NCI-H1694 treated with DMSO at 0.1 percent for 48 hours (cell line): Measurements from ENCODE around the gene CIBAR2.
"Not testable (repeated sequence)": the region's sequence is repeated elsewhere in the genome, so short reads cannot be mapped to it uniquely, and the experiment has no call there.

Experiments
- DNase-seq: peaks from one replicate; lab custom pipeline; 2025; lab: John Stamatoyannopoulos, UW

The CIBAR2 gene

GRCh38 chr16:85062845-85063244 is 49.4 kb downstream of the CIBAR2 start:
- no peak for DNase-seq

GRCh38 chr16:85062323-85062722 is 49.9 kb downstream of the CIBAR2 start:
- no peak for DNase-seq

- DNase-seq = no peak
Observed at GRCh38 chr16:85061566-85061965, 50.7 kb downstream of the CIBAR2 start.

GRCh38 chr16:85058909-85059308 is 53.4 kb downstream of the CIBAR2 start:
- no peak for DNase-seq

GRCh38 chr16:85057948-85058347 is 54.3 kb downstream of the CIBAR2 start:
- no peak for DNase-seq

- no peak for DNase-seq
Observed at GRCh38 chr16:85057212-85057889, 54.9 kb downstream of the CIBAR2 start.

- DNase-seq = no peak
Observed at GRCh38 chr16:85056211-85056748, 56.0 kb downstream of the CIBAR2 start.

GRCh38 chr16:85055493-85056210 is 56.6 kb downstream of the CIBAR2 start:
- no peak for DNase-seq

GRCh38 chr16:85054948-85055492 is 57.3 kb downstream of the CIBAR2 start:
- DNase-seq = no peak

GRCh38 chr16:85054321-85054720 is 58.0 kb downstream of the CIBAR2 start:
- DNase-seq = not testable (repeated sequence)

GRCh38 chr16:85052536-85052935 is 59.7 kb downstream of the CIBAR2 start:
- no peak for DNase-seq

GRCh38 chr16:85051683-85052082 is 60.6 kb downstream of the CIBAR2 start:
- DNase-seq = no peak

GRCh38 chr16:85051067-85051581 is 61.1 kb downstream of the CIBAR2 start:
- no peak for DNase-seq

GRCh38 chr16:85049706-85050305 is 62.5 kb downstream of the CIBAR2 start:
- no peak for DNase-seq

GRCh38 chr16:85048921-85049562 is 63.2 kb downstream of the CIBAR2 start:
- DNase-seq = peak; percentile 24
